HepG2 (cell line): ENCODE data around the gene NARS2. TPM values are rescaled to one million over a fixed set of nuclear protein-coding genes. Genes with fewer than 3 reads are reported as not detected.
A peak's percentile ranks its signal among the peaks of the same experiment; 100 is the strongest.

Experiments used
- ATAC-seq: fragments of 200-7000 bp; cut with Tn5 transposase; 3 replicates; pipeline ENCODE4 v1.9.1; 2020; ENCODE audit warnings: mild to moderate bottlenecking, moderate library complexity
- BruUV-seq: library from RNA; stranded (reverse); fragments of 400-500 nt; replicated peaks from 2 replicates; lab custom pipeline; 2021; lab: Mats Ljungman, UMichigan
- CTCF ChIA-PET: fragments of 300-600 bp; formaldehyde crosslinking; extraction: SDS; loops from one replicate; lab custom pipeline; 2021; ENCODE audit warnings: low total read pairs, inconsistent platforms, low intra/inter-chr PET ratio; lab: Yijun Ruan, JAX
- POLR2A ChIA-PET: fragments of 350-600 bp; sonication (Branson Sonifier 250); formaldehyde crosslinking; loops from one replicate; lab custom pipeline; 2020; ENCODE audit warnings: antibody characterized with exemption, inconsistent platforms; lab: Yijun Ruan, JAX
- DNase-seq: peaks from one replicate; pipeline ENCODE4 v3.0.0-alpha.2; 2015; ENCODE audit warnings: low spot score
- FAIRE-seq: peaks from 3 replicates; lab custom pipeline; 2011; peaks lifted over from hg19 to GRCh38; lab: Jason Lieb, UNC
- H2AFZ ChIP-seq: one replicate; pipeline ENCODE4 v1.6.1; 2011; ENCODE audit warnings: low read length, inconsistent platforms
- H3K27ac ChIP-seq: fragments of 300-600 bp; 3 replicates; pipeline ENCODE4 v1.8.0; 2011; ENCODE audit warnings: mixed run types, mild to moderate bottlenecking, mixed read lengths, low read length, inconsistent platforms; ENCODE audit not compliant: insufficient read depth; ENCODE audit errors: extremely low read length
- H3K27me3 ChIP-seq, 2 experiments: fragments of 200-600 bp in 1 of 2; 2 replicates in 1 of 2; 3 replicates in 1 of 2; pipeline versions ENCODE4 v1.6.0 to v1.8.0; 2011; ENCODE audit warnings: low read length in 2 of 2, mild to moderate bottlenecking in 2 of 2, moderate library complexity in 2 of 2, inconsistent platforms in 1 of 2; ENCODE audit not compliant: insufficient read depth in 2 of 2, control insufficient read depth in 1 of 2
- H3K36me3 ChIP-seq, 2 experiments: fragments of 200-600 bp in 1 of 2; replicated peaks in 1 of 2; 2 replicates in 1 of 2; 3 replicates in 1 of 2; pipeline versions ENCODE4 v1.5.1 to v1.8.0; 2011; ENCODE audit warnings: low read length in 2 of 2, inconsistent platforms in 1 of 2; ENCODE audit not compliant: insufficient read depth in 2 of 2, control insufficient read depth in 1 of 2
- H3K4me1 ChIP-seq: 2 replicates; pipeline ENCODE4 v1.5.1; 2012; ENCODE audit warnings: low read length, inconsistent platforms; ENCODE audit not compliant: insufficient read depth
- H3K4me2 ChIP-seq: 2 replicates; pipeline ENCODE4 v1.6.0; 2011; ENCODE audit warnings: low read depth, low read length, inconsistent platforms
- H3K4me3 ChIP-seq, 3 experiments: fragments of 200-600 bp in 1 of 3; sonication (generic), shearing (Covaris generic) in 1 of 3; replicated peaks in 1 of 3; 2 replicates each; pipeline ENCODE4 v1.5.1; 2011 to 2016; ENCODE audit warnings: low read length in 3 of 3, inconsistent platforms in 2 of 3, low read depth in 2 of 3, mild to moderate bottlenecking in 2 of 3, control low read depth in 1 of 3, mixed read lengths in 1 of 3; ENCODE audit not compliant: insufficient read depth in 1 of 3
- H3K79me2 ChIP-seq: one replicate; pipeline ENCODE4 v1.6.1; 2011; ENCODE audit warnings: low read length, inconsistent platforms; ENCODE audit not compliant: insufficient read depth
- H3K9ac ChIP-seq: 2 replicates; pipeline ENCODE4 v1.6.0; 2011; ENCODE audit warnings: mild to moderate bottlenecking, low read depth, low read length, inconsistent platforms; ENCODE audit not compliant: insufficient read depth
- H3K9me3 ChIP-seq: 2 replicates; pipeline ENCODE4 v1.5.1; 2012; ENCODE audit warnings: mild to moderate bottlenecking, low read length
- H4K20me1 ChIP-seq: 2 replicates; pipeline ENCODE4 v1.6.0; 2011; ENCODE audit warnings: inconsistent platforms, mild to moderate bottlenecking, low read length, moderate library complexity; ENCODE audit not compliant: insufficient read depth
- BCL6 ChIP-seq: IDR thresholded peaks from 2 replicates; pipeline ENCODE4 v1.6.1; 2016; ENCODE audit warnings: missing genetic modification reagents, missing compliant biosample characterization
- ERF ChIP-seq: IDR thresholded peaks from 2 replicates; pipeline ENCODE4 v1.6.1; 2018; ENCODE audit warnings: missing biosample characterization, missing genetic modification reagents
- GTF3A ChIP-seq: sonication (generic); formaldehyde crosslinking; conservative IDR thresholded peaks from 2 replicates; pipeline ENCODE4 v1.4.0; 2020; ENCODE audit warnings: mild to moderate bottlenecking, missing genetic modification reagents
- MBNL3 ChIP-seq: fragments of 250-450 bp; sonication (Bioruptor Pico); conservative IDR thresholded peaks from 2 replicates; pipeline ENCODE4 v1.8.0; 2022; ENCODE audit warnings: mild to moderate bottlenecking, inconsistent platforms
- NFYB ChIP-seq: sonication (generic); formaldehyde crosslinking; IDR thresholded peaks from 2 replicates; pipeline ENCODE4 v1.4.0; 2020; ENCODE audit warnings: missing genetic modification reagents
- NR2F6 ChIP-seq, 2 experiments: IDR thresholded peaks; 2 replicates each; pipeline ENCODE4 v1.6.1; 2016; ENCODE audit warnings: antibody characterized with exemption in 1 of 2, mild to moderate bottlenecking in 1 of 2
- PPARG ChIP-seq: conservative IDR thresholded peaks from 2 replicates; pipeline ENCODE4 v1.6.1; 2016; ENCODE audit warnings: missing biosample characterization, missing genetic modification reagents
- RAD21 ChIP-seq: fragments of 450-650 bp; formaldehyde crosslinking; IDR thresholded peaks from 2 replicates; pipeline ENCODE4 v1.5.0; 2020; ENCODE audit warnings: mild to moderate bottlenecking
- RARA ChIP-seq: IDR thresholded peaks from 2 replicates; pipeline ENCODE4 v1.6.1; 2016; ENCODE audit warnings: missing genetic modification reagents, missing compliant biosample characterization
- SALL1 ChIP-seq: sonication (generic); formaldehyde crosslinking; IDR thresholded peaks from 2 replicates; pipeline ENCODE4 v1.8.0; 2022; ENCODE audit warnings: mild to moderate bottlenecking, missing genetic modification reagents
- SAP130 ChIP-seq: IDR thresholded peaks from 2 replicates; pipeline ENCODE4 v1.6.1; 2016; ENCODE audit warnings: low read depth
- SOX13 ChIP-seq, 3 experiments: fragments of 450-650 bp in 1 of 3; sonication (generic) in 1 of 3; formaldehyde crosslinking in 1 of 3; IDR thresholded peaks in 2 of 3; conservative IDR thresholded peaks in 1 of 3; 2 replicates each; pipeline versions ENCODE4 v1.5.0 to v1.6.1; 2016 to 2020; ENCODE audit warnings: antibody characterized with exemption in 1 of 3, mild to moderate bottlenecking in 1 of 3, missing compliant biosample characterization in 1 of 3, missing genetic modification reagents in 1 of 3, moderate library complexity in 1 of 3
- TEAD3 ChIP-seq: optimal IDR thresholded peaks from 2 replicates; pipeline ENCODE3; 2016; ENCODE audit warnings: borderline replicate concordance
- ZKSCAN5 ChIP-seq: sonication (generic); formaldehyde crosslinking; IDR thresholded peaks from 2 replicates; pipeline ENCODE4 v1.5.1; 2020; ENCODE audit warnings: mild to moderate bottlenecking, missing genetic modification reagents
- ZNF317 ChIP-seq: sonication (generic); formaldehyde crosslinking; IDR thresholded peaks from 2 replicates; pipeline ENCODE4 v1.5.0; 2020; ENCODE audit warnings: mild to moderate bottlenecking, missing genetic modification reagents
- ZNF543 ChIP-seq: sonication (generic); formaldehyde crosslinking; IDR thresholded peaks from 2 replicates; pipeline ENCODE4 v1.4.0; 2020; ENCODE audit warnings: mild to moderate bottlenecking, missing genetic modification reagents
- ZNF709 ChIP-seq: sonication (generic); formaldehyde crosslinking; IDR thresholded peaks from 2 replicates; pipeline ENCODE4 v1.5.0; 2020; ENCODE audit warnings: mild to moderate bottlenecking, missing genetic modification reagents
- ZNF766 ChIP-seq: sonication (generic); formaldehyde crosslinking; IDR thresholded peaks from 2 replicates; pipeline ENCODE4 v1.5.0; 2020; ENCODE audit warnings: missing genetic modification reagents, borderline replicate concordance
- ZNF775 ChIP-seq: sonication (generic); formaldehyde crosslinking; IDR thresholded peaks from 2 replicates; pipeline ENCODE4 v1.4.0; 2020; ENCODE audit warnings: missing genetic modification reagents, mild to moderate bottlenecking, moderate library complexity, borderline replicate concordance
- ZNF792 ChIP-seq: IDR thresholded peaks from 2 replicates; pipeline ENCODE4 v1.6.1; 2016
- WGBS: methylation state at CpG from one replicate; pipeline ENCODE4 v1.1.6; 2017; ENCODE audit warnings: low lambda C conversion rate; 5-methylcytosine and 5-hydroxymethylcytosine counted together
- in situ Hi-C: cut with HindIII; loops from 2 replicates; pipeline ENCODE4 v1.10.0; 2017; ENCODE audit warnings: low pct_unique_long_range_greater_than_20kb; ENCODE audit not compliant: extremely low pct_ligation_motif_present
- intact Hi-C: fragments of 100-400 bp; cut with micrococcal nuclease; formaldehyde crosslinking; loops from one replicate; pipeline ENCODE4 v1.10.0; 2022; ENCODE audit not compliant: unreplicated experiment
- polyA plus RNA-seq, 8 experiments: library from polyadenylated mRNA; depleted of rRNA in 3 of 8; stranded (reverse) in 7 of 8; unstranded in 1 of 8; fragments of >200 nt; fragmentation: Illumina TruSeq in 4 of 8; extraction: Trizol in 4 of 8; gene quantifications; 2 replicates each; pipeline versions ENCODE4 v1.2.1 to v1.2.3, GENCODE V29; 2011 to 2016; ENCODE audit warnings: low read depth in 4 of 8, missing spikeins in 1 of 8, mixed read lengths in 1 of 8; ENCODE audit not compliant: insufficient read depth in 1 of 8
- total RNA-seq, 5 experiments: library from RNA; depleted of rRNA; stranded (reverse); fragments of >200 nt; fragmentation: Illumina TruSeq; extraction: Trizol; gene quantifications; 2 replicates each; pipeline ENCODE4 v1.2.3, GENCODE V29; 2016; ENCODE audit warnings: low read depth in 1 of 5
- TF ChIP-seq, protein P1 (sequence below): sonication (generic); formaldehyde crosslinking; IDR thresholded peaks from 2 replicates; pipeline ENCODE4 v1.5.0; 2020; ENCODE audit warnings: mild to moderate bottlenecking, missing genetic modification reagents, borderline replicate concordance
- TF ChIP-seq, protein P2 (sequence below): conservative IDR thresholded peaks from 2 replicates; pipeline ENCODE4 v1.6.1; 2018; ENCODE audit warnings: missing genetic modification reagents

NARS2 gene
- total and polyA plus RNA-seq, 2 of the 13 experiments (the other 11 are each of a cell fraction or from before 2014, with no cell fraction given): 45.9 to 65.0 TPM

DNA sequence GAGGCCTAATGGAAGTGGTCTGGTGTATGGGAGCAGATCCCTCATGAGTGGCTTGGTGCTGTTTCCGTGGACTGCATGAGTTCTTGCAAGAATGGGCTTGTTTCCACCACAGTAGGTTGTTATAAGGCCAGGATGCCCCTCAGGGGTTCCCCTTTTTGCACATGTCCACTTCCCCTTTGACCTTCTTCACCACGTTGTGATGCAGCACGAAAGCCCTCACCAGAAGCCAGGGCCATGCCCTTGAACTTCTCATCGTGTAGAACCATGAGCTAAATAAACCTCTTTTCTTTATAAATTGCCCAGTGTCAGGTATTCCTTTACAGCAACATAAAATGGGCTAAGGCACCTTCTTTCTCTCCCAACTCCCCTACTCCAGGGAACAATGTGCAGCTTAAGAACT, 2.8 kb upstream of the NARS2 start:
- WGBS: 39% methylated on average over 4 of the region's 4 CpGs
- no TSS peak for BruUV-seq
- DNase-seq: no peak
- intact Hi-C loops: no loop called here
- Histone ChIP-seq H3K9ac (no peak overlapping the region), H3K36me3 (no peaks in the 10 kb centered on the region), H3K79me2 (peaks cover 21% of the 10 kb centered on the region), H4K20me1 (no peaks in the 10 kb centered on the region), H3K27ac (peak overlapping the region; percentile 78), H3K27me3 (no peaks in the 10 kb centered on the region; a peak in 2 of 5 replicates), H3K4me2 (peak overlapping the region; percentile 85; the same call in 1 of the 2 replicates), H3K4me1 (peaks cover 34% of the 10 kb centered on the region), H2AFZ (peak overlapping the region; percentile 44), H3K9me3 (0 out of 2 replicates have a peak, but pooled peaks cover under 1% of the 10 kb centered on the region), H3K4me3 (no peak overlapping the region)
- no peak for FAIRE-seq
- CTCF ChIA-PET: no interaction called here
- POLR2A ChIA-PET: interaction anchor here (1.7 kb wide), 1 partner anchor 9 kb away, joined by 5 read pairs; no protein-coding TSS in a partner anchor
- no peak for ATAC-seq
- in situ Hi-C loops: no loop called here
- TF ChIP-seq ZNF709 (CRISPR knock-in tag) (no peak), ZNF792 (CRISPR knock-in tag) (0 out of 2 replicates have a peak, but pooled peaks have one; percentile 27), ZNF317 (CRISPR knock-in tag) (peak; percentile 56; the same call in 1 of the 2 replicates), ZNF543 (CRISPR knock-in tag) (no peak), PPARG (CRISPR knock-in tag) (0 out of 2 replicates have a peak, but pooled peaks have one; percentile 28), SAP130 (CRISPR knock-in tag) (0 out of 2 replicates have a peak, but pooled peaks have one; percentile 13), ERF (CRISPR knock-in tag) (0 out of 2 replicates have a peak, but pooled peaks have one; percentile 15), NR2F6 (IDR thresholded peaks at IDR 0.05) (0 out of 2 replicates have a peak, but pooled peaks have one; percentile 27), NR2F6 (CRISPR knock-in tag; IDR thresholded peaks at IDR 0.05) (peak; percentile 41; the same call in 1 of the 2 replicates), RARA (CRISPR knock-in tag) (peak; percentile 32; the same call in 1 of the 2 replicates), GTF3A (CRISPR knock-in tag) (no peak), SOX13 (IDR thresholded peaks at IDR 0.05) (no peak), SOX13 (CRISPR knock-in tag; conservative IDR thresholded peaks at IDR 0.05 in 1 of 2, IDR thresholded peaks at IDR 0.05 in 1 of 2) (no peak), BCL6 (0 out of 2 replicates have a peak, but pooled peaks have one; percentile 9), ZNF766 (CRISPR knock-in tag) (peak; percentile 100), RAD21 (no peak), SALL1 (CRISPR knock-in tag) (peak; percentile 48; the same call in 1 of the 2 replicates), TEAD3 (CRISPR knock-in tag) (peak; percentile 27), MBNL3 (CRISPR knock-in tag) (no peak), NFYB (no peak), ZKSCAN5 (no peak), ZNF775 (no peak)
- TF ChIP-seq, protein P1, sequence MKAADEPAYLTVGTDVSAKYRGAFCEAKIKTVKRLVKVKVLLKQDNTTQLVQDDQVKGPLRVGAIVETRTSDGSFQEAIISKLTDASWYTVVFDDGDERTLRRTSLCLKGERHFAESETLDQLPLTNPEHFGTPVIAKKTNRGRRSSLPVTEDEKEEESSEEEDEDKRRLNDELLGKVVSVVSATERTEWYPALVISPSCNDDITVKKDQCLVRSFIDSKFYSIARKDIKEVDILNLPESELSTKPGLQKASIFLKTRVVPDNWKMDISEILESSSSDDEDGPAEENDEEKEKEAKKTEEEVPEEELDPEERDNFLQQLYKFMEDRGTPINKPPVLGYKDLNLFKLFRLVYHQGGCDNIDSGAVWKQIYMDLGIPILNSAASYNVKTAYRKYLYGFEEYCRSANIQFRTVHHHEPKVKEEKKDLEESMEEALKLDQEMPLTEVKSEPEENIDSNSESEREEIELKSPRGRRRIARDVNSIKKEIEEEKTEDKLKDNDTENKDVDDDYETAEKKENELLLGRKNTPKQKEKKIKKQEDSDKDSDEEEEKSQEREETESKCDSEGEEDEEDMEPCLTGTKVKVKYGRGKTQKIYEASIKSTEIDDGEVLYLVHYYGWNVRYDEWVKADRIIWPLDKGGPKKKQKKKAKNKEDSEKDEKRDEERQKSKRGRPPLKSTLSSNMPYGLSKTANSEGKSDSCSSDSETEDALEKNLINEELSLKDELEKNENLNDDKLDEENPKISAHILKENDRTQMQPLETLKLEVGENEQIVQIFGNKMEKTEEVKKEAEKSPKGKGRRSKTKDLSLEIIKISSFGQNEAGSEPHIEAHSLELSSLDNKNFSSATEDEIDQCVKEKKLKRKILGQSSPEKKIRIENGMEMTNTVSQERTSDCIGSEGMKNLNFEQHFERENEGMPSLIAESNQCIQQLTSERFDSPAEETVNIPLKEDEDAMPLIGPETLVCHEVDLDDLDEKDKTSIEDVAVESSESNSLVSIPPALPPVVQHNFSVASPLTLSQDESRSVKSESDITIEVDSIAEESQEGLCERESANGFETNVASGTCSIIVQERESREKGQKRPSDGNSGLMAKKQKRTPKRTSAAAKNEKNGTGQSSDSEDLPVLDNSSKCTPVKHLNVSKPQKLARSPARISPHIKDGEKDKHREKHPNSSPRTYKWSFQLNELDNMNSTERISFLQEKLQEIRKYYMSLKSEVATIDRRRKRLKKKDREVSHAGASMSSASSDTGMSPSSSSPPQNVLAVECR (CRISPR knock-in tag): no peak
- TF ChIP-seq, protein P2, sequence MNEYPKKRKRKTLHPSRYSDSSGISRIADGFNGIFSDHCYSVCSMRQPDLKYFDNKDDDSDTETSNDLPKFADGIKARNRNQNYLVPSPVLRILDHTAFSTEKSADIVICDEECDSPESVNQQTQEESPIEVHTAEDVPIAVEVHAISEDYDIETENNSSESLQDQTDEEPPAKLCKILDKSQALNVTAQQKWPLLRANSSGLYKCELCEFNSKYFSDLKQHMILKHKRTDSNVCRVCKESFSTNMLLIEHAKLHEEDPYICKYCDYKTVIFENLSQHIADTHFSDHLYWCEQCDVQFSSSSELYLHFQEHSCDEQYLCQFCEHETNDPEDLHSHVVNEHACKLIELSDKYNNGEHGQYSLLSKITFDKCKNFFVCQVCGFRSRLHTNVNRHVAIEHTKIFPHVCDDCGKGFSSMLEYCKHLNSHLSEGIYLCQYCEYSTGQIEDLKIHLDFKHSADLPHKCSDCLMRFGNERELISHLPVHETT (CRISPR knock-in tag): no peak
